Hepatocyte (in vitro differentiated cells): ENCODE measurements around the gene SQOR.

Experiments
- EZH2 ChIP-seq: fragments of 200-600 bp; sonication (generic); IDR thresholded peaks from 2 replicates; pipeline ENCODE4 v1.6.1; 2016; ENCODE audit warnings: antibody characterized with exemption, mild to moderate bottlenecking, borderline replicate concordance
- EZH2phosphoT487 ChIP-seq: fragments of 200-600 bp; sonication (generic); IDR thresholded peaks from one replicate; pipeline ENCODE4 v1.6.1; 2018; ENCODE audit warnings: antibody characterized with exemption, mild to moderate bottlenecking, low read depth, moderate library complexity; ENCODE audit not compliant: unreplicated experiment, severe bottlenecking
- TF ChIP-seq, protein P1 (sequence below): fragments of 200-600 bp; sonication (generic); IDR thresholded peaks from 2 replicates; pipeline ENCODE4 v1.5.1; 2016; ENCODE audit warnings: antibody characterized with exemption, mild to moderate bottlenecking; ENCODE audit not compliant: poor library complexity

DNA sequence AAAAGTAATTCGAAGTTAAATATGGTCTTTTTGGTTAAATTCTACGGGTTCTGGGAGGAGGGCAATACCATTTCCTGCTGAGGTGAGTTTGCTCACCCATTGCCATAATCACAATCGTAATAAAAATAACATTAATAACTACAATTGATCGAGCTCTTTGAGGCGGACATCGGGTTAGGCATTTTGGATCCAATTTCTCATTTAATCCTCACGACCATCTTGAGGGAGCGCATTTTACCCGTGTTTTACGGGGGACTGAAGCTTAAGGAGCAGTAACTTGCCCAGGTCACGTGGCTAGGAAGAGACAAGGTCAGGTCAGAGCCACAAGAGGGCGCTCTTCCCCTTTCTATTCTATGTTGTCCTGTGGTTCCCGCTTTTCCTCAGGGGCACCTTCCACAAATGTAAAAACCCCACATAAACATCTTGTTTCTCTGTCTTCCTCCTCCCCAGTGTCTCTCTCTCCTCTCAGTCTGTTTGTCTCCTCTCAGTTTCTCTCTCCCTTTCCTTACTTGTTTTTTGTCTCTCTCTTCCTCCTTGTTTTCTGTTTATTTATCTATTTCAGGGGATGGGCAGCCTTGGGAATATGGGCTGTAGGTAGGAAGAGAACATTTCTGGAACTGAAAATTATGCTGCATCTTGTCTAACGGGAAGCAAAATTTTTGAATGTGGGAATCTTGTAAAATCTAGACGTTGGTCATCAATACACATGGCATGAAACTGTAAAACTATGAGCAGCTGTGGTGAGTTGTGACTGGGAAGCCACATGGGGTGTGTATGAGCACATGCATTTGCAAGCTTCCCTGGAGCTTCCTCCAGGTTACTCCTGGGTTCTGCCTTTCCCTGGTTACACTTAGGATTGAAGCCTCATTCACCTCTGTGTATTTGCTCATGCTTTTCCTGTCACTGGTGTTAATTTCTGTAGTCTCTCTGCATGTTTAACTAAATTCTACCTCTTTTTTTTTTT is 71.0 kb downstream of the SQOR start:
- TF ChIP-seq, protein P1, sequence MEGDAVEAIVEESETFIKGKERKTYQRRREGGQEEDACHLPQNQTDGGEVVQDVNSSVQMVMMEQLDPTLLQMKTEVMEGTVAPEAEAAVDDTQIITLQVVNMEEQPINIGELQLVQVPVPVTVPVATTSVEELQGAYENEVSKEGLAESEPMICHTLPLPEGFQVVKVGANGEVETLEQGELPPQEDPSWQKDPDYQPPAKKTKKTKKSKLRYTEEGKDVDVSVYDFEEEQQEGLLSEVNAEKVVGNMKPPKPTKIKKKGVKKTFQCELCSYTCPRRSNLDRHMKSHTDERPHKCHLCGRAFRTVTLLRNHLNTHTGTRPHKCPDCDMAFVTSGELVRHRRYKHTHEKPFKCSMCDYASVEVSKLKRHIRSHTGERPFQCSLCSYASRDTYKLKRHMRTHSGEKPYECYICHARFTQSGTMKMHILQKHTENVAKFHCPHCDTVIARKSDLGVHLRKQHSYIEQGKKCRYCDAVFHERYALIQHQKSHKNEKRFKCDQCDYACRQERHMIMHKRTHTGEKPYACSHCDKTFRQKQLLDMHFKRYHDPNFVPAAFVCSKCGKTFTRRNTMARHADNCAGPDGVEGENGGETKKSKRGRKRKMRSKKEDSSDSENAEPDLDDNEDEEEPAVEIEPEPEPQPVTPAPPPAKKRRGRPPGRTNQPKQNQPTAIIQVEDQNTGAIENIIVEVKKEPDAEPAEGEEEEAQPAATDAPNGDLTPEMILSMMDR: peak; percentile 89
- TF ChIP-seq EZH2 (no peak), EZH2phosphoT487 (no peak)
